ENCODE results near the gene TCEAL1.

DNA sequence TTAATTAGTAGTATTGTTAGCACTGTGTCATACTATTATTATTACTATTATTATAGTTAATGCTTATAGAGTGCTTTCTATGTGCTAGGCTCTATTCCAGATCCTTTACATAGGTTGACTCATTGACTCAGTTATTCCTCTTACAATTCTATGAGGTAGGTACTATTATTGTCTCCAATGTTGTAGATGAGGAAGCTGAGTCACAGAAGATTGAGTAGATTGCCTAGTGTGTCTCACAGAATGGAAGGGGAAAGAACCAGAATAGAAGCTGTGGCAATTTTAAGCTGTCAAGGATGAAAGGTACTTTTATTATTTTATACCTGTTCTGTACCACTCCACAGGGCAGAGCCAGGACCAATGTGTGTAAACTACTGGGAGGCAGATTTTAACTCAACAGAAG is 1.9 kb upstream of the TCEAL1 start:
- TF ChIP-seq CTCF (IDR thresholded peaks at IDR 0.05; ENCODE audit: low read depth, low read length) (no peak), EZH2phosphoT487 (IDR thresholded peaks at IDR 0.05; ENCODE audit: low read depth) (no peak)

All from OCI-LY3 (cell line).